HG02571 (cell line): ENCODE data around the gene KCNJ1.

Experiments
- ATAC-seq: cut with Tn5 transposase; IDR thresholded peaks from one replicate; pipeline ENCODE4 v1.9.1; 2021; ENCODE audit warnings: mild to moderate bottlenecking, moderate library complexity; ENCODE audit not compliant: unreplicated experiment

Gene KCNJ1

GRCh38 chr11:128867277-128867676, at the start of gene KCNJ1:
Gene KCNJ1 (minus strand): TSS chr11:128867296. CDS start chr11:128840243, 27,053 bp downstream.
- ATAC-seq, result no peak

- ATAC-seq, result no peak
Observed at GRCh38 chr11:128916681-128917080, 49.6 kb upstream of the KCNJ1 start.

GRCh38 chr11:128916037-128916572, 49.0 kb upstream of the KCNJ1 start:
- ATAC-seq, result no peak

- ATAC-seq, result no peak
Observed at GRCh38 chr11:128915149-128915521, 48.0 kb upstream of the KCNJ1 start.

- ATAC-seq, result no peak
Observed at GRCh38 chr11:128914216-128915148, 47.4 kb upstream of the KCNJ1 start.

- ATAC-seq, result no peak
Observed at GRCh38 chr11:128913806-128914205, 46.7 kb upstream of the KCNJ1 start.

- ATAC-seq, result no peak
Observed at GRCh38 chr11:128911701-128912100, 44.6 kb upstream of the KCNJ1 start.

- ATAC-seq, result no peak
Observed at GRCh38 chr11:128911239-128911638, 44.1 kb upstream of the KCNJ1 start.

GRCh38 chr11:128910576-128910975, 43.5 kb upstream of the KCNJ1 start:
- ATAC-seq, result no peak

- no peak for ATAC-seq
Observed at GRCh38 chr11:128909438-128910125, 42.5 kb upstream of the KCNJ1 start.

GRCh38 chr11:128908391-128909246, 41.5 kb upstream of the KCNJ1 start:
- ATAC-seq, result no peak

GRCh38 chr11:128907585-128907984, 40.5 kb upstream of the KCNJ1 start:
- no peak for ATAC-seq

- ATAC-seq, result no peak
Observed at GRCh38 chr11:128906185-128907050, 39.3 kb upstream of the KCNJ1 start.

- peak; percentile 35 for ATAC-seq
Observed at GRCh38 chr11:128905345-128906184, 38.5 kb upstream of the KCNJ1 start.

- peak; percentile 37 for ATAC-seq
Observed at GRCh38 chr11:128904656-128905344, 37.7 kb upstream of the KCNJ1 start.

GRCh38 chr11:128904303-128904655, 37.2 kb upstream of the KCNJ1 start:
- no peak for ATAC-seq

GRCh38 chr11:128903248-128904061, 36.4 kb upstream of the KCNJ1 start:
- ATAC-seq, result no peak
